IMR-90 (cell line): ENCODE measurements around the gene SPRR1B. TPM values are rescaled to one million over a fixed set of nuclear protein-coding genes. Genes with fewer than 3 reads are reported as not detected.

Experiments
- ATAC-seq: fragments of 200-7000 bp; cut with Tn5 transposase; 2 replicates; pipeline ENCODE4 v1.9.1; 2020; ENCODE audit warnings: low read depth, mild to moderate bottlenecking, moderate library complexity
- BruUV-seq: library from RNA; stranded (reverse); fragments of 400-500 nt; replicated peaks from 2 replicates; lab custom pipeline; 2021; lab: Mats Ljungman, UMichigan
- CTCF ChIA-PET: fragments of 300-600 bp; formaldehyde crosslinking; extraction: SDS; loops from one replicate; lab custom pipeline; 2021; ENCODE audit warnings: antibody characterized with exemption; lab: Yijun Ruan, JAX
- POLR2A ChIA-PET: fragments of 300-600 bp; sonication (Branson Sonifier 250); formaldehyde crosslinking; loops from one replicate; lab custom pipeline; 2022; ENCODE audit warnings: antibody characterized with exemption; ENCODE audit not compliant: unreplicated experiment; lab: Charles Lee
- DNase-seq: peaks from one replicate; pipeline ENCODE4 v3.0.0; 2013
- H2AFZ ChIP-seq: replicated peaks from 2 replicates; pipeline ENCODE3; 2013; ENCODE audit warnings: low read length, mild to moderate bottlenecking; ENCODE audit not compliant: poor library complexity
- H2AK5ac ChIP-seq: 2 replicates; pipeline ENCODE4 v1.6.1; 2013; ENCODE audit warnings: low read depth, low read length, inconsistent platforms
- H2AK9ac ChIP-seq: replicated peaks from 2 replicates; pipeline ENCODE3; 2013; ENCODE audit warnings: mild to moderate bottlenecking, low read depth, low read length, moderate library complexity; ENCODE audit not compliant: poor library complexity
- H2BK120ac ChIP-seq: 2 replicates; pipeline ENCODE4 v1.6.1; 2013; ENCODE audit warnings: low read depth, low read length, inconsistent platforms
- H2BK15ac ChIP-seq: 3 replicates; pipeline ENCODE4 v1.6.1; 2013; ENCODE audit warnings: low read depth, low read length, inconsistent platforms
- H2BK20ac ChIP-seq: 2 replicates; pipeline ENCODE4 v1.6.1; 2013; ENCODE audit warnings: low read depth, mild to moderate bottlenecking, inconsistent platforms, low read length, moderate library complexity
- H2BK5ac ChIP-seq: 2 replicates; pipeline ENCODE4 v1.6.1; 2013; ENCODE audit warnings: mild to moderate bottlenecking, low read depth, low read length, inconsistent platforms; ENCODE audit not compliant: poor library complexity, severe bottlenecking
- H3K14ac ChIP-seq: replicated peaks from 2 replicates; pipeline ENCODE4 v1.6.1; 2013; ENCODE audit warnings: low read depth, low read length, inconsistent platforms
- H3K18ac ChIP-seq: 2 replicates; pipeline ENCODE4 v1.6.1; 2013; ENCODE audit warnings: low read depth, low read length, control low read depth
- H3K23ac ChIP-seq: 2 replicates; pipeline ENCODE4 v1.6.1; 2013; ENCODE audit warnings: low read depth, low read length, inconsistent platforms
- H3K27ac ChIP-seq: 2 replicates; pipeline ENCODE4 v1.5.1; 2013; ENCODE audit warnings: mild to moderate bottlenecking, control low read depth, low read length; ENCODE audit not compliant: insufficient read depth
- H3K27me3 ChIP-seq: 2 replicates; pipeline ENCODE4 v1.6.1; 2013; ENCODE audit warnings: low read length; ENCODE audit not compliant: control insufficient read depth, insufficient read depth
- H3K36me3 ChIP-seq: 2 replicates; pipeline ENCODE4 v1.6.1; 2013; ENCODE audit warnings: low read length, mixed read lengths; ENCODE audit not compliant: control insufficient read depth, insufficient read depth
- H3K4ac ChIP-seq: 2 replicates; pipeline ENCODE4 v1.6.1; 2013; ENCODE audit warnings: low read depth, low read length, inconsistent platforms
- H3K4me1 ChIP-seq: 2 replicates; pipeline ENCODE4 v1.6.1; 2013; ENCODE audit warnings: low read length, mixed read lengths; ENCODE audit not compliant: control insufficient read depth, insufficient read depth
- H3K4me2 ChIP-seq: 2 replicates; pipeline ENCODE4 v1.6.1; 2013; ENCODE audit warnings: low read depth, mild to moderate bottlenecking, control low read depth, low read length, moderate library complexity
- H3K4me3 ChIP-seq: 2 replicates; pipeline ENCODE4 v1.5.1; 2013; ENCODE audit warnings: low read depth, mild to moderate bottlenecking, control low read depth, low read length, moderate library complexity; ENCODE audit not compliant: insufficient read depth
- H3K56ac ChIP-seq: 2 replicates; pipeline ENCODE4 v1.6.1; 2013; ENCODE audit warnings: low read length, inconsistent platforms; ENCODE audit not compliant: insufficient read depth; ENCODE audit errors: extremely low read depth
- H3K79me1 ChIP-seq, 2 experiments: 2 replicates each; pipeline ENCODE4 v1.6.1; 2013; ENCODE audit warnings: low read length in 2 of 2, inconsistent platforms in 1 of 2, low read depth in 1 of 2
- H3K9ac ChIP-seq: 2 replicates; pipeline ENCODE4 v1.6.1; 2013; ENCODE audit warnings: low read depth, low read length, control low read depth
- H3K9me1 ChIP-seq: 2 replicates; pipeline ENCODE4 v1.6.1; 2013; ENCODE audit warnings: low read length, inconsistent platforms; ENCODE audit not compliant: insufficient read depth
- H3K9me3 ChIP-seq: 2 replicates; pipeline ENCODE4 v1.6.1; 2013; ENCODE audit warnings: low read length; ENCODE audit not compliant: control insufficient read depth, insufficient read depth
- H4K20me1 ChIP-seq: 2 replicates; pipeline ENCODE4 v1.6.1; 2013; ENCODE audit warnings: low read length, inconsistent platforms; ENCODE audit not compliant: insufficient read depth
- H4K5ac ChIP-seq: 2 replicates; pipeline ENCODE4 v1.6.1; 2013; ENCODE audit warnings: mild to moderate bottlenecking, low read depth, low read length, control low read depth
- H4K8ac ChIP-seq, 2 experiments: 2 replicates each; pipeline ENCODE4 v1.6.1; 2013; ENCODE audit warnings: low read depth in 2 of 2, low read length in 2 of 2, control low read depth in 1 of 2, inconsistent platforms in 1 of 2
- H4K91ac ChIP-seq: 2 replicates; pipeline ENCODE4 v1.6.1; 2013; ENCODE audit warnings: low read depth, low read length, inconsistent platforms; ENCODE audit not compliant: insufficient read depth
- CEBPB ChIP-seq: IDR thresholded peaks from 2 replicates; pipeline ENCODE4 v1.6.1; 2012; ENCODE audit warnings: low read depth, low read length, improper control_type of control experiment
- CTCF ChIP-seq: conservative IDR thresholded peaks from 2 replicates; pipeline ENCODE4 v1.5.1; 2012; ENCODE audit warnings: mild to moderate bottlenecking, low read depth, low read length, improper control_type of control experiment
- FOS ChIP-seq: fragments of 150-350 bp; IDR thresholded peaks from 2 replicates; pipeline ENCODE4 v1.6.1; 2016; ENCODE audit warnings: low read depth, low read length
- MXI1 ChIP-seq: IDR thresholded peaks from 2 replicates; pipeline ENCODE4 v1.6.1; 2012; ENCODE audit warnings: low read depth, mild to moderate bottlenecking, low read length, moderate library complexity, borderline replicate concordance
- POLR2A ChIP-seq: IDR thresholded peaks from 2 replicates; pipeline ENCODE4 v1.6.1; 2012; ENCODE audit warnings: mild to moderate bottlenecking, low read depth, low read length
- RAD21 ChIP-seq: IDR thresholded peaks from 2 replicates; pipeline ENCODE4 v1.6.1; 2012; ENCODE audit warnings: low read length, improper control_type of control experiment
- RCOR1 ChIP-seq: IDR thresholded peaks from 2 replicates; pipeline ENCODE4 v1.6.1; 2012; ENCODE audit warnings: mild to moderate bottlenecking, low read length, improper control_type of control experiment; ENCODE audit not compliant: insufficient replicate concordance
- USF2 ChIP-seq: fragments of 150-350 bp; IDR thresholded peaks from 2 replicates; pipeline ENCODE4 v1.6.1; 2017; ENCODE audit warnings: mild to moderate bottlenecking, antibody characterized with exemption, low read length, low read depth
- WGBS, 2 experiments: methylation state at CpG; one replicate each; pipeline versions ENCODE4 v1.1.5 to v1.1.7; 2013; ENCODE audit warnings: missing lambda C conversion rate in 2 of 2; ENCODE audit not compliant: insufficient read length in 1 of 2; ENCODE audit errors: extremely low coverage in 2 of 2; 5-methylcytosine and 5-hydroxymethylcytosine counted together
- dilution Hi-C: fragments of 300-500 bp; cut with HindIII; formaldehyde crosslinking; loops from one replicate; pipeline ENCODE4 v1.14.3; 2018; ENCODE audit warnings: low sequenced_read_pairs; ENCODE audit not compliant: unreplicated experiment
- in situ Hi-C: fragments of 300-500 bp; cut with MboI; formaldehyde crosslinking; loops from 3 replicates; pipeline ENCODE4 v1.14.3; 2019; ENCODE audit warnings: low sequenced_read_pairs, inconsistent platforms, mixed read lengths
- intact Hi-C: fragments of 100-400 bp; cut with micrococcal nuclease; formaldehyde crosslinking; loops from 2 replicates; pipeline ENCODE4 v1.10.0; 2022
- polyA plus RNA-seq, 3 experiments: library from polyadenylated mRNA; depleted of rRNA; stranded (reverse); fragments of >200 nt; gene quantifications; 2 replicates each; pipeline ENCODE4 v1.2.3, GENCODE V29; 2012; ENCODE audit warnings: low replicate concordance in 1 of 3
- total RNA-seq: library from RNA; depleted of rRNA; stranded (reverse); fragments of >200 nt; gene quantifications from 2 replicates; pipeline ENCODE4 v1.2.3, GENCODE V29; 2012

The SPRR1B gene
- total and polyA plus RNA-seq, 2 of the 4 experiments (the other 2 are of a cell fraction): not detected

GRCh38 chr1:153032677-153033308, 1.8 kb downstream of the SPRR1B start:
- Histone ChIP-seq H3K9me3 (no peaks in the 10 kb centered on the region), H3K18ac (no peak overlapping the region), H3K36me3 (no peaks in the 10 kb centered on the region), H2AK9ac (no peak overlapping the region), H4K20me1 (no peaks in the 10 kb centered on the region), H4K91ac (no peak overlapping the region), H2AFZ (no peak overlapping the region), H3K4me3 (no peak overlapping the region), H3K4me1 (no peaks in the 10 kb centered on the region), H3K9ac (no peak overlapping the region), H3K14ac (no peak overlapping the region), H3K9me1 (no peaks in the 10 kb centered on the region), H3K27ac (no peak overlapping the region), H3K79me1 (no peaks in the 10 kb centered on the region), H2BK15ac (no peak overlapping the region), H3K56ac (no peak overlapping the region), H2BK120ac (no peak overlapping the region), H4K5ac (no peak overlapping the region), H3K23ac (no peak overlapping the region), H2BK5ac (no peak overlapping the region), H2AK5ac (no peak overlapping the region), H3K27me3 (no peaks in the 10 kb centered on the region), H3K4ac (no peak overlapping the region), H4K8ac (no peak overlapping the region), H2BK20ac (no peak overlapping the region), H3K4me2 (no peak overlapping the region)
- intact Hi-C loops (no loop called here), dilution Hi-C loops (no loop called here), in situ Hi-C loops (no loop called here)
- peak; percentile 56 for ATAC-seq
- ChIA-PET CTCF (no interaction called here), POLR2A (no interaction called here)
- WGBS, 2 experiments: no CpG with 5 or more reads among the region's 3 CpGs
- peak; percentile 48 for DNase-seq
- TF ChIP-seq CEBPB (peak; percentile 64; the same call in 1 of the 2 replicates), USF2 (no peak), RAD21 (peak; percentile 33), FOS (peak; percentile 34; the same call in 1 of the 2 replicates), POLR2A (no peak), CTCF (peak; percentile 30), MXI1 (no peak), RCOR1 (no peak)
- BruUV-seq: no TSS peak
